K562 (cell line): ENCODE results near the gene MYO7A. TPM values are rescaled to one million over a fixed set of nuclear protein-coding genes. Genes with fewer than 3 reads are reported as not detected.

ENCODE experiments used
- ATAC-seq: fragments of 200-7000 bp; cut with Tn5 transposase; 3 replicates; pipeline ENCODE4 v1.9.1; 2020; ENCODE audit warnings: moderate library complexity
- BruUV-seq: library from RNA; stranded (reverse); fragments of 400-500 nt; replicated peaks from 2 replicates; lab custom pipeline; 2021; lab: Mats Ljungman, UMichigan
- CTCF ChIA-PET: fragments of 300-600 bp; formaldehyde crosslinking; extraction: SDS; loops from one replicate; lab custom pipeline; 2021; ENCODE audit warnings: low intra/inter-chr PET ratio; lab: Yijun Ruan, JAX
- POLR2A ChIA-PET: fragments of 300-600, 350-650 bp; sonication (Branson Sonifier 250); formaldehyde crosslinking; extraction: SDS; loops from one replicate; lab custom pipeline; 2021; ENCODE audit warnings: antibody characterized with exemption, inconsistent platforms; lab: Yijun Ruan, JAX
- DNase-seq, 4 experiments: peaks; one replicate each; pipeline versions ENCODE4 v3.0.0 to v3.0.0-alpha.2; 2011 to 2018; ENCODE audit warnings: low spot score in 3 of 4, mixed read lengths in 3 of 4; ENCODE audit errors: extremely low read depth in 1 of 4
- FAIRE-seq: peaks from 2 replicates; lab custom pipeline; 2011; peaks lifted over from hg19 to GRCh38; lab: Jason Lieb, UNC
- H2AFZ ChIP-seq: 2 replicates; pipeline ENCODE4 v1.6.0; 2011; ENCODE audit warnings: low read depth, low read length, control low read depth, inconsistent platforms
- H3K27ac ChIP-seq: fragments of 200-600 bp; 3 replicates; pipeline ENCODE4 v1.8.0; 2011; ENCODE audit warnings: low read depth, mild to moderate bottlenecking, control low read depth, inconsistent platforms, low read length, moderate library complexity, mixed read lengths; ENCODE audit errors: extremely low read depth
- H3K27me3 ChIP-seq, 2 experiments: fragments of 300-600 bp in 1 of 2; 2 replicates in 1 of 2; 3 replicates in 1 of 2; pipeline versions ENCODE4 v1.6.0 to v1.8.0; 2011; ENCODE audit warnings: inconsistent platforms in 2 of 2, low read length in 2 of 2, mild to moderate bottlenecking in 1 of 2, mixed read lengths in 1 of 2, moderate library complexity in 1 of 2; ENCODE audit not compliant: control insufficient read depth in 2 of 2, insufficient read depth in 2 of 2
- H3K36me3 ChIP-seq: fragments of 300-600 bp; 3 replicates; pipeline ENCODE4 v1.8.0; 2011; ENCODE audit warnings: mild to moderate bottlenecking, low read length, inconsistent platforms; ENCODE audit not compliant: control insufficient read depth, insufficient read depth
- H3K4me1 ChIP-seq, 2 experiments: fragments of 200-600 bp in 1 of 2; replicated peaks in 1 of 2; 2 replicates in 1 of 2; 3 replicates in 1 of 2; pipeline versions ENCODE4 v1.5.1 to v1.8.0; 2011; ENCODE audit warnings: inconsistent platforms in 2 of 2, low read length in 2 of 2, mild to moderate bottlenecking in 1 of 2, mixed read lengths in 1 of 2, moderate library complexity in 1 of 2; ENCODE audit not compliant: control insufficient read depth in 2 of 2, insufficient read depth in 2 of 2
- H3K4me2 ChIP-seq: 2 replicates; pipeline ENCODE4 v1.6.1; 2011; ENCODE audit warnings: low read length, control low read depth, inconsistent platforms, mixed read lengths; ENCODE audit not compliant: insufficient read depth
- H3K4me3 ChIP-seq: fragments of 200-600 bp; sonication (generic), shearing (Covaris generic); 2 replicates; pipeline ENCODE4 v1.5.1; 2016; ENCODE audit warnings: control low read depth, inconsistent platforms
- H3K79me2 ChIP-seq: fragments of 200-600 bp; 3 replicates; pipeline ENCODE4 v1.8.0; 2011; ENCODE audit warnings: low read length, inconsistent platforms; ENCODE audit not compliant: control insufficient read depth, insufficient read depth
- H3K9ac ChIP-seq, 2 experiments: 2 replicates each; pipeline versions ENCODE4 v1.6.0 to v1.6.1; 2011; ENCODE audit warnings: low read depth in 2 of 2, low read length in 2 of 2, control low read depth in 1 of 2, inconsistent platforms in 1 of 2, mild to moderate bottlenecking in 1 of 2, mixed read lengths in 1 of 2; ENCODE audit not compliant: insufficient read depth in 1 of 2
- H3K9me1 ChIP-seq: one replicate; pipeline ENCODE4 v1.6.0; 2011; ENCODE audit warnings: inconsistent platforms, mild to moderate bottlenecking, low read length, moderate library complexity; ENCODE audit not compliant: control insufficient read depth, insufficient read depth
- H3K9me3 ChIP-seq: replicated peaks from 2 replicates; pipeline ENCODE4 v1.5.1; 2011; ENCODE audit warnings: low read depth, low read length, inconsistent platforms; ENCODE audit not compliant: control insufficient read depth, insufficient read depth
- H4K20me1 ChIP-seq: replicated peaks from 2 replicates; pipeline ENCODE4 v1.6.1; 2011; ENCODE audit warnings: low read length, inconsistent platforms, mixed read lengths; ENCODE audit not compliant: control insufficient read depth, insufficient read depth
- MAFF ChIP-seq: IDR thresholded peaks from 2 replicates; pipeline ENCODE4 v1.6.1; 2012; ENCODE audit warnings: low read length, improper control_type of control experiment
- MYNN ChIP-seq, 2 experiments: sonication (generic); formaldehyde crosslinking in 1 of 2; IDR thresholded peaks; 2 replicates each; pipeline versions ENCODE4 v1.5.0 to v1.6.1; 2016 to 2020; ENCODE audit warnings: antibody characterized with exemption in 1 of 2, missing genetic modification reagents in 1 of 2
- TAF15 ChIP-seq: fragments of 200-400 bp; formaldehyde crosslinking; IDR thresholded peaks from 2 replicates; pipeline ENCODE4 v1.6.1; 2017; ENCODE audit warnings: mild to moderate bottlenecking, low read depth, low read length, moderate library complexity
- TEAD2 ChIP-seq: fragments of 450-650 bp; IDR thresholded peaks from 2 replicates; pipeline ENCODE4 v1.6.1; 2016; ENCODE audit warnings: missing genetic modification characterization, control low read depth, missing compliant biosample characterization
- WHSC1 ChIP-seq: IDR thresholded peaks from one replicate; pipeline ENCODE4 v1.6.1; 2012; ENCODE audit warnings: low read length, control low read depth, inconsistent platforms
- ZNF586 ChIP-seq: fragments of 450-650 bp; formaldehyde crosslinking; conservative IDR thresholded peaks from 2 replicates; pipeline ENCODE4 v1.4.0; 2020; ENCODE audit warnings: mild to moderate bottlenecking, moderate library complexity
- ZNF668 ChIP-seq: fragments of 250-450 bp; sonication (Bioruptor Pico); IDR thresholded peaks from 2 replicates; pipeline ENCODE4 v1.8.0; 2022; ENCODE audit warnings: mild to moderate bottlenecking, inconsistent platforms
- ZNF699 ChIP-seq: fragments of 250-450 bp; sonication (Bioruptor Pico); IDR thresholded peaks from 2 replicates; pipeline ENCODE4 v1.8.0; 2021; ENCODE audit warnings: mild to moderate bottlenecking, moderate library complexity; ENCODE audit not compliant: insufficient replicate concordance
- whole genome bisulfite sequencing: fragments of 100-300 bp; shearing (Covaris generic); methylation state at CpG from one replicate; pipeline ENCODE4 v1.1.6; 2016; ENCODE audit warnings: low coverage, mixed read lengths; ENCODE audit not compliant: insufficient coverage; ENCODE audit errors: missing lambda C conversion rate; 5-methylcytosine and 5-hydroxymethylcytosine counted together
- in situ Hi-C: fragments of 300-500 bp; cut with MboI; formaldehyde crosslinking; loops from 4 replicates; pipeline ENCODE4 v1.15.0; 2018; ENCODE audit warnings: inconsistent platforms, mixed read lengths
- intact Hi-C: fragments of 100-400 bp; cut with micrococcal nuclease; formaldehyde crosslinking; loops from 2 replicates; pipeline ENCODE4 v1.14.2; 2022
- polyA plus RNA-seq, 8 experiments: library from polyadenylated mRNA; depleted of rRNA in 4 of 8; stranded (reverse) in 5 of 8; unstranded in 3 of 8; fragments of >200 nt; fragmentation: Nextera tagmentation in 2 of 8; fragmentation: Illumina TruSeq in 1 of 8; extraction: Ambion mirVana in 2 of 8; extraction: Trizol in 1 of 8; gene quantifications; 2 replicates each; pipeline versions ENCODE4 v1.2.1 to v1.2.3, GENCODE V29; 2011 to 2014; ENCODE audit warnings: inconsistent platforms in 1 of 8, missing spikeins in 1 of 8
- total RNA-seq, 7 experiments: library from RNA; depleted of rRNA in 6 of 7; stranded (reverse); fragments of >200 nt in 6 of 7; fragmentation: Illumina TruSeq in 2 of 7; extraction: Trizol in 2 of 7; gene quantifications; 2 replicates each; pipeline versions ENCODE4 v1.2.1 to v1.2.3, GENCODE V29; 2011 to 2021; ENCODE audit warnings: low replicate concordance in 1 of 7
- TF ChIP-seq, protein P1 (sequence below): IDR thresholded peaks from 3 replicates; pipeline ENCODE4 v1.6.1; 2011; ENCODE audit warnings: borderline replicate concordance, mild to moderate bottlenecking, moderate library complexity; ENCODE audit not compliant: insufficient read length; ENCODE audit errors: extremely low read depth
- TF ChIP-seq, protein P2 (sequence below): fragments of 250-450 bp; sonication (Bioruptor Pico); IDR thresholded peaks from 2 replicates; pipeline ENCODE4 v1.8.0; 2022; ENCODE audit warnings: moderate library complexity, mild to moderate bottlenecking, inconsistent platforms
- TF ChIP-seq, protein P3 (sequence below): fragments of 250-450 bp; sonication (Bioruptor Pico); IDR thresholded peaks from 2 replicates; pipeline ENCODE4 v1.6.1; 2021; ENCODE audit warnings: mild to moderate bottlenecking
- TF ChIP-seq, protein P4 (sequence below): fragments of 250-450 bp; sonication (Bioruptor Pico); IDR thresholded peaks from 2 replicates; pipeline ENCODE4 v1.4.0; 2020; ENCODE audit warnings: mild to moderate bottlenecking, moderate library complexity

MYO7A gene
- total and polyA plus RNA-seq, 9 of the 15 experiments (the other 6 are each of a cell fraction or from before 2014, with no cell fraction given), result 0.01 to 0.11 (median 0.07) TPM; not detected in 1

DNA sequence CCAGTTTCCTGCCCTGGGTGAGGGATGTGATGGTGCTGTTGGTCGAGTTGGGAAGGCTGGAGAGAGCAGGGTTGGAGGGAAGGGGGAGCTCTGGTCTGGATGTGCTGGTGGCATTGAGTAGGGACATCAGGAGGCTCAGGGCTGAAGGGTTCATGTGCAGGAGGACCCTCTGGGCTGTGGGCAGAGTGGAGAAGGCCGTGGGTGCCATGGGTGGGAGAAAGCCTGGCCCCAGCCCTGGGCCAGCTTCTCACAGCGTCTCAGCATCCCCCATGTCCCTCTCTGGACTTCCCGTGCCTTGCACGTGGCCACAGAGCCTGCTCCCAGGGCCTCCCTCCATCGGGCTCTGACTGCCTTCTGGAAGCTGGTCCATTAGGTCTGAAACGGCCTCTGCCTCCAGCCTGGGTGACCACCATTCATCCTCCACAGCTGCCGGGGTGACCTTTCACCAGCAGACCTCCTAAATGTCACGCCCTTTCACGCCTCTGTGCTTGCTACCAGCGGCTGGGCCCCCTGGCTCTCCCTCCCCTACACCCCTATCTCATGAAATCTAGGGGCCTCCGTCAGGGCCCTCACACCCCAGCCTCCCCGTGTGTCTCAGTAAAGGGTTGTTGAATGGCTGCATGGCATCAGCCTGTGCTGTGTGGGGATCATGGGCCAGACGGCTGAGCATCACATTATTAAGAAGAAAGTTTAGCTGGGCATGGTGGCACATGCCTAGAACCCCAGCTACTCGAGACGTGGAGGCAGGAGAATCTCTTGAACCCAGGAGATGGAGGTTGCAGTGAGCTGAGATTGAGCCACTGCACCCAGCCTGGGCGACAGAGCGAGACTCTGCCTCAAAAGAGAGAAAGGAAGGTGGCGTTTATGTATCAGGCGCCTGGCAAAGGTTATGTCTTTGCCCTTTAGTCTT, 25.5 kb downstream of the MYO7A start:
- no peak overlapping the region for H2AFZ ChIP-seq
- H3K27ac ChIP-seq, result no peak overlapping the region
- no peaks in the 10 kb centered on the region for H3K9me3 ChIP-seq
- H3K36me3 ChIP-seq, result no peaks in the 10 kb centered on the region
- in situ Hi-C loops (no loop called here), intact Hi-C loops (no loop called here)
- peaks cover 0 to 5% of the 10 kb centered on the region in 2 experiments; a peak in 2 of 5 replicates for H3K4me1 ChIP-seq
- H4K20me1 ChIP-seq, result no peaks in the 10 kb centered on the region; the same call in 1 of the 2 replicates
- ChIA-PET POLR2A (interaction anchor here (0.7 kb wide), 1 partner anchor 9 kb away, joined by 3 read pairs; no protein-coding TSS in a partner anchor), CTCF (no interaction called here)
- FAIRE-seq (no peak), DNase-seq (no peak), ATAC-seq (no peak)
- peaks cover 18 to 92% of the 10 kb centered on the region in 2 experiments; a peak in 4 of 5 replicates for H3K27me3 ChIP-seq
- WGBS, result 0% methylated on average over 20 of the region's 20 CpGs
- no peak overlapping the region for H3K9ac ChIP-seq
- TF ChIP-seq TAF15 (no peak), WHSC1 (no peak), ZNF586 (CRISPR knock-in tag) (no peak), MAFF (no peak), ZNF699 (CRISPR knock-in tag) (no peak), TEAD2 (no peak), MYNN (IDR thresholded peaks at IDR 0.05) (no peak), MYNN (CRISPR knock-in tag; IDR thresholded peaks at IDR 0.05) (no peak), ZNF668 (no peak)
- TF ChIP-seq, protein P1, sequence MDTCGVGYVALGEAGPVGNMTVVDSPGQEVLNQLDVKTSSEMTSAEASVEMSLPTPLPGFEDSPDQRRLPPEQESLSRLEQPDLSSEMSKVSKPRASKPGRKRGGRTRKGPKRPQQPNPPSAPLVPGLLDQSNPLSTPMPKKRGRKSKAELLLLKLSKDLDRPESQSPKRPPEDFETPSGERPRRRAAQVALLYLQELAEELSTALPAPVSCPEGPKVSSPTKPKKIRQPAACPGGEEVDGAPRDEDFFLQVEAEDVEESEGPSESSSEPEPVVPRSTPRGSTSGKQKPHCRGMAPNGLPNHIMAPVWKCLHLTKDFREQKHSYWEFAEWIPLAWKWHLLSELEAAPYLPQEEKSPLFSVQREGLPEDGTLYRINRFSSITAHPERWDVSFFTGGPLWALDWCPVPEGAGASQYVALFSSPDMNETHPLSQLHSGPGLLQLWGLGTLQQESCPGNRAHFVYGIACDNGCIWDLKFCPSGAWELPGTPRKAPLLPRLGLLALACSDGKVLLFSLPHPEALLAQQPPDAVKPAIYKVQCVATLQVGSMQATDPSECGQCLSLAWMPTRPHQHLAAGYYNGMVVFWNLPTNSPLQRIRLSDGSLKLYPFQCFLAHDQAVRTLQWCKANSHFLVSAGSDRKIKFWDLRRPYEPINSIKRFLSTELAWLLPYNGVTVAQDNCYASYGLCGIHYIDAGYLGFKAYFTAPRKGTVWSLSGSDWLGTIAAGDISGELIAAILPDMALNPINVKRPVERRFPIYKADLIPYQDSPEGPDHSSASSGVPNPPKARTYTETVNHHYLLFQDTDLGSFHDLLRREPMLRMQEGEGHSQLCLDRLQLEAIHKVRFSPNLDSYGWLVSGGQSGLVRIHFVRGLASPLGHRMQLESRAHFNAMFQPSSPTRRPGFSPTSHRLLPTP, result no peak
- TF ChIP-seq, protein P2, sequence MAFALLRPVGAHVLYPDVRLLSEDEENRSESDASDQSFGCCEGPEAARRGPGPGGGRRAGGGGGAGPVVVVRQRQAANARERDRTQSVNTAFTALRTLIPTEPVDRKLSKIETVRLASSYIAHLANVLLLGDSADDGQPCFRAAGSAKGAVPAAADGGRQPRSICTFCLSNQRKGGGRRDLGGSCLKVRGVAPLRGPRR (CRISPR knock-in tag), result no peak
- TF ChIP-seq, protein P3, sequence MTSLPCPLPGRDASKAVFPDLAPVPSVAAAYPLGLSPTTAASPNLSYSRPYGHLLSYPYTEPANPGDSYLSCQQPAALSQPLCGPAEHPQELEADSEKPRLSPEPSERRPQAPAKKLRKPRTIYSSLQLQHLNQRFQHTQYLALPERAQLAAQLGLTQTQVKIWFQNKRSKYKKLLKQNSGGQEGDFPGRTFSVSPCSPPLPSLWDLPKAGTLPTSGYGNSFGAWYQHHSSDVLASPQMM (CRISPR knock-in tag), result no peak
- TF ChIP-seq, protein P4, sequence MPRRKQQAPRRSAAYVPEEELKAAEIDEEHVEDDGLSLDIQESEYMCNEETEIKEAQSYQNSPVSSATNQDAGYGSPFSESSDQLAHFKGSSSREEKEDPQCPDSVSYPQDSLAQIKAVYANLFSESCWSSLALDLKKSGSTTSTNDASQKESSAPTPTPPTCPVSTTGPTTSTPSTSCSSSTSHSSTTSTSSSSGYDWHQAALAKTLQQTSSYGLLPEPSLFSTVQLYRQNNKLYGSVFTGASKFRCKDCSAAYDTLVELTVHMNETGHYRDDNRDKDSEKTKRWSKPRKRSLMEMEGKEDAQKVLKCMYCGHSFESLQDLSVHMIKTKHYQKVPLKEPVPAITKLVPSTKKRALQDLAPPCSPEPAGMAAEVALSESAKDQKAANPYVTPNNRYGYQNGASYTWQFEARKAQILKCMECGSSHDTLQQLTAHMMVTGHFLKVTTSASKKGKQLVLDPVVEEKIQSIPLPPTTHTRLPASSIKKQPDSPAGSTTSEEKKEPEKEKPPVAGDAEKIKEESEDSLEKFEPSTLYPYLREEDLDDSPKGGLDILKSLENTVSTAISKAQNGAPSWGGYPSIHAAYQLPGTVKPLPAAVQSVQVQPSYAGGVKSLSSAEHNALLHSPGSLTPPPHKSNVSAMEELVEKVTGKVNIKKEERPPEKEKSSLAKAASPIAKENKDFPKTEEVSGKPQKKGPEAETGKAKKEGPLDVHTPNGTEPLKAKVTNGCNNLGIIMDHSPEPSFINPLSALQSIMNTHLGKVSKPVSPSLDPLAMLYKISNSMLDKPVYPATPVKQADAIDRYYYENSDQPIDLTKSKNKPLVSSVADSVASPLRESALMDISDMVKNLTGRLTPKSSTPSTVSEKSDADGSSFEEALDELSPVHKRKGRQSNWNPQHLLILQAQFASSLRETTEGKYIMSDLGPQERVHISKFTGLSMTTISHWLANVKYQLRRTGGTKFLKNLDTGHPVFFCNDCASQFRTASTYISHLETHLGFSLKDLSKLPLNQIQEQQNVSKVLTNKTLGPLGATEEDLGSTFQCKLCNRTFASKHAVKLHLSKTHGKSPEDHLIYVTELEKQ, result no peak
- H3K9me1 ChIP-seq, result no peaks in the 10 kb centered on the region
- H3K4me2 ChIP-seq, result no peak overlapping the region
- no TSS peak for BruUV-seq
- H3K79me2 ChIP-seq, result no peaks in the 10 kb centered on the region
- H3K4me3 ChIP-seq, result no peak overlapping the region
